OCI-LY7 (cell line): ENCODE data around the gene ICA1. TPM values are rescaled to one million over a fixed set of nuclear protein-coding genes. Genes with fewer than 3 reads are reported as not detected.

Experiments used
- BruUV-seq: library from RNA; stranded (reverse); fragments of 400-500 nt; replicated peaks from 2 replicates; lab custom pipeline; 2021; lab: Mats Ljungman, UMichigan
- CTCF ChIA-PET: fragments of 300-600 bp; sonication (Branson Sonifier 250); formaldehyde crosslinking; loops from one replicate; lab custom pipeline; 2022; ENCODE audit warnings: antibody characterized with exemption; ENCODE audit not compliant: unreplicated experiment; lab: Charles Lee
- POLR2A ChIA-PET: fragments of 300-600 bp; sonication (Branson Sonifier 250); formaldehyde crosslinking; loops from one replicate; lab custom pipeline; 2022; ENCODE audit warnings: antibody characterized with exemption; lab: Charles Lee
- DNase-seq: peaks from one replicate; pipeline ENCODE4 v3.0.0-alpha.2; 2015; ENCODE audit warnings: low spot score
- H2AFZ ChIP-seq: fragments of 200-600 bp; sonication (generic), shearing (Covaris generic); 2 replicates; pipeline ENCODE4 v1.6.1; 2014; ENCODE audit warnings: mild to moderate bottlenecking, antibody characterized with exemption, low read length, moderate library complexity
- H3K27ac ChIP-seq: fragments of 200-600 bp; sonication (generic); 2 replicates; pipeline ENCODE4 v1.5.1; 2014; ENCODE audit warnings: mixed run types, low read depth, mild to moderate bottlenecking, moderate library complexity, low read length, inconsistent platforms; ENCODE audit not compliant: poor library complexity, severe bottlenecking
- H3K36me3 ChIP-seq: fragments of 200-600 bp; sonication (generic); 2 replicates; pipeline ENCODE4 v1.6.1; 2014; ENCODE audit warnings: mild to moderate bottlenecking, antibody characterized with exemption, low read length, moderate library complexity, mixed read lengths; ENCODE audit not compliant: insufficient read depth
- H3K4me1 ChIP-seq: fragments of 200-600 bp; sonication (generic); 2 replicates; pipeline ENCODE4 v1.5.1; 2014; ENCODE audit warnings: mild to moderate bottlenecking, low read length; ENCODE audit not compliant: insufficient read depth, poor library complexity, severe bottlenecking
- H3K4me2 ChIP-seq: fragments of 200-600 bp; sonication (generic); 2 replicates; pipeline ENCODE4 v1.6.1; 2014; ENCODE audit warnings: mild to moderate bottlenecking, low read length
- H3K4me3 ChIP-seq: fragments of 200-600 bp; sonication (generic); 2 replicates; pipeline ENCODE4 v1.5.1; 2014; ENCODE audit warnings: mild to moderate bottlenecking, low read depth, low read length; ENCODE audit not compliant: poor library complexity, severe bottlenecking
- H3K79me2 ChIP-seq: fragments of 200-600 bp; sonication (generic); 2 replicates; pipeline ENCODE4 v1.6.1; 2016; ENCODE audit warnings: low read depth, mild to moderate bottlenecking, low read length, moderate library complexity, mixed read lengths; ENCODE audit not compliant: insufficient read depth
- H3K9me2 ChIP-seq: fragments of 200-600 bp; sonication (generic); 2 replicates; pipeline ENCODE4 v1.6.1; 2016; ENCODE audit warnings: mild to moderate bottlenecking, low read length, mixed read lengths; ENCODE audit not compliant: insufficient read depth
- H3K9me3 ChIP-seq: fragments of 200-600 bp; sonication (generic); 2 replicates; pipeline ENCODE4 v1.6.1; 2014; ENCODE audit warnings: mild to moderate bottlenecking, mixed run types, low read length, mixed read lengths
- H4K20me1 ChIP-seq: fragments of 200-600 bp; sonication (generic); 2 replicates; pipeline ENCODE4 v1.6.1; 2014; ENCODE audit warnings: mild to moderate bottlenecking, antibody characterized with exemption, low read length, moderate library complexity, mixed read lengths; ENCODE audit not compliant: insufficient read depth
- EZH2phosphoT487 ChIP-seq: fragments of 200-600 bp; sonication (generic); IDR thresholded peaks from 2 replicates; pipeline ENCODE4 v1.6.1; 2018; ENCODE audit warnings: low read depth, borderline replicate concordance, mild to moderate bottlenecking, mixed run types, antibody characterized with exemption, low read length, moderate library complexity, mixed read lengths
- intact Hi-C: fragments of 100-400 bp; cut with micrococcal nuclease; formaldehyde crosslinking; loops from one replicate; pipeline ENCODE4 v1.10.0; 2022; ENCODE audit not compliant: unreplicated experiment
- total RNA-seq, 2 experiments: library from RNA; depleted of rRNA in 1 of 2; stranded (reverse); fragments of >200 nt in 1 of 2; shearing (Covaris generic) in 1 of 2; gene quantifications; 2 replicates each; pipeline ENCODE4 v1.2.3, GENCODE V29; 2014 to 2022
- TF ChIP-seq, protein P1 (sequence below): fragments of 200-600 bp; sonication (generic); conservative IDR thresholded peaks from 2 replicates; pipeline ENCODE4 v1.5.1; 2014; ENCODE audit warnings: mild to moderate bottlenecking, antibody characterized with exemption, low read length, moderate library complexity, mixed read lengths

The ICA1 gene
- total RNA-seq, 2 experiments from 2014 or later, result 0.49 TPM; not detected in 1

DNA sequence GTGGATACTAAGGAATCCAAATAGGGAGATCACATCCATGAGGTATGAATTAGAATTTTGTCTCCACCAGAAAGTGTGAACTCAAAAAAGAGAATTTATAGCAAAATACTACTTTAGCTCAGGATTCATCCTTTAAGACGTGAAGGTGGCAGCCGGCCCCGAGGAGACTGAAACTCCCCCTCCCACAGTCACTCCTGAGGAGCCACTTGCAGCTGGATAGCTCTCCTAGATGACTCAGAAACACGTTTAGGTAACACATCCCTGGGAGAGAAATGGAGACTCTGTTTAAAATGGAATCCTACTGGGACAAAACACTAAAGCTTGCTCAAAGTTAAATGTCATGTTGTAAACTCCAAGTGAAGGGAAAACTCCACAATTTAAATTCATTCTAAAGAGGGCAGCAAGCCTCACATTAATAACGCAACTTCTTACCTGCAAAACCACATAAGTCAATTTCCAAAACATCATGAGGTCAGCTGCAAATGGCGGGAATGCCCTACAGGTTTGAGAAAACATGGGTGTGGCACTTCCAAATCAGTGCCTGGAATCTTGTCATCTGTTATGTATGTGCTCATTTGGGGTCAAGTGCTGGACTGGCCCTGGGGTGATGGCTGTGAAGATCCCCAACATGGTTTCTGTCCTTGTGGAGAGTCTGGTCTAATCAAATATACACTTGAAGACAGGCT is 46.2 kb downstream of the ICA1 start:
- no peaks in the 10 kb centered on the region for H3K9me2 ChIP-seq
- H3K36me3 ChIP-seq, result no peaks in the 10 kb centered on the region
- CTCF ChIA-PET, result no interaction called here
- POLR2A ChIA-PET, result interaction anchor here (0.5 to 1.4 kb wide), 4 partner anchors 151 to 575 kb away, joined by 3 to 4 read pairs (median 3); partner anchors contain the start of gene UMAD1
- H3K9me3 ChIP-seq, result no peaks in the 10 kb centered on the region
- H3K4me1 ChIP-seq, result no peaks in the 10 kb centered on the region
- no peak for DNase-seq
- H2AFZ ChIP-seq, result 0 out of 2 replicates have a peak overlapping the region, but pooled peaks have one; percentile 13
- H3K79me2 ChIP-seq, result no peaks in the 10 kb centered on the region
- H3K4me2 ChIP-seq, result no peak overlapping the region
- TF ChIP-seq, protein P1, sequence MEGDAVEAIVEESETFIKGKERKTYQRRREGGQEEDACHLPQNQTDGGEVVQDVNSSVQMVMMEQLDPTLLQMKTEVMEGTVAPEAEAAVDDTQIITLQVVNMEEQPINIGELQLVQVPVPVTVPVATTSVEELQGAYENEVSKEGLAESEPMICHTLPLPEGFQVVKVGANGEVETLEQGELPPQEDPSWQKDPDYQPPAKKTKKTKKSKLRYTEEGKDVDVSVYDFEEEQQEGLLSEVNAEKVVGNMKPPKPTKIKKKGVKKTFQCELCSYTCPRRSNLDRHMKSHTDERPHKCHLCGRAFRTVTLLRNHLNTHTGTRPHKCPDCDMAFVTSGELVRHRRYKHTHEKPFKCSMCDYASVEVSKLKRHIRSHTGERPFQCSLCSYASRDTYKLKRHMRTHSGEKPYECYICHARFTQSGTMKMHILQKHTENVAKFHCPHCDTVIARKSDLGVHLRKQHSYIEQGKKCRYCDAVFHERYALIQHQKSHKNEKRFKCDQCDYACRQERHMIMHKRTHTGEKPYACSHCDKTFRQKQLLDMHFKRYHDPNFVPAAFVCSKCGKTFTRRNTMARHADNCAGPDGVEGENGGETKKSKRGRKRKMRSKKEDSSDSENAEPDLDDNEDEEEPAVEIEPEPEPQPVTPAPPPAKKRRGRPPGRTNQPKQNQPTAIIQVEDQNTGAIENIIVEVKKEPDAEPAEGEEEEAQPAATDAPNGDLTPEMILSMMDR, result no peak
- no peak for TF ChIP-seq EZH2phosphoT487
- H4K20me1 ChIP-seq, result no peaks in the 10 kb centered on the region
- no peak overlapping the region for H3K27ac ChIP-seq
- intact Hi-C loops, result loop anchor here (2.0 to 10.0 kb wide), 5 partner anchors 123 to 1111 kb away; no protein-coding TSS in a partner anchor
- no TSS peak for BruUV-seq
- no peak overlapping the region for H3K4me3 ChIP-seq

DNA sequence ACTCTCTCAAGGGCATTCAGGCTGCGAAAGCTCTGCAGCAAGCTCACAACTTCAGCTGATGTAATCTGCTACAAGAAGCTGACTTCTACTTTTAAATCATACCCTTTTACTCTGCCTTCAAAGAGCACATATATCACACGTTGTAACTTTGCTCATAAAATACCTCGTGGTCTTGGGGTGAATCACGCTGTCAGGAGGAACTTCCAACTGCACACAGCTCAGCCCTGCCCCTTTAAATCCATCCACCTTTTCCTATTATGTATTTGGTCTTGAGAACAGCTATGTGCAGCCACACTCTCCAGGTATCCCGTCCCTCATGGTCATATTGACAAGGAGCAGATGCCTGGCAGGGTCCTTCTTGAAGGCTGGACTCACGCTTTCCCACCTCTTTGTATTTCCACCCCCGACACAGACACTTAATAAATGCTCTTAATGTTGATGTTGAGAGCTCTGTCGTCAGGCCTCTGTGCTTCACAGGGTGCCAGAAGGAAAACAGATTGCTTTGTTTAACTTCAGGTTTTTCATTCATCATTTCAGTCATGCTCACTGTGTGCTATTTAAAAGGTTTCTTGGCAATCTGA is 47.6 kb downstream of the ICA1 start:
- ChIA-PET POLR2A (interaction anchor here (0.6 to 1.8 kb wide), 4 partner anchors 12 to 161 kb away, joined by 3 to 5 read pairs (median 3); no protein-coding TSS in a partner anchor), CTCF (no interaction called here)
- no peak for TF ChIP-seq EZH2phosphoT487
- TF ChIP-seq, protein P1, result no peak
- Histone ChIP-seq H2AFZ (no peak overlapping the region), H4K20me1 (no peaks in the 10 kb centered on the region), H3K79me2 (no peaks in the 10 kb centered on the region), H3K27ac (no peak overlapping the region), H3K36me3 (no peaks in the 10 kb centered on the region), H3K4me1 (no peaks in the 10 kb centered on the region), H3K9me2 (no peaks in the 10 kb centered on the region), H3K4me2 (no peak overlapping the region), H3K9me3 (no peaks in the 10 kb centered on the region), H3K4me3 (no peak overlapping the region)
- intact Hi-C loops, result loop anchor here (10.0 kb wide), 2 partner anchors 790 to 1110 kb away; no protein-coding TSS in a partner anchor
- no peak for DNase-seq
- no TSS peak for BruUV-seq
